Pancreas (tissue), 10 donors: ENCODE results near the gene C14orf132. TPM values are rescaled to one million over a fixed set of nuclear protein-coding genes. Genes with fewer than 3 reads are reported as not detected.

Experiments used
- ATAC-seq, 4 donors: fragments of 200-7000 bp; cut with Tn5 transposase; one replicate each; pipeline versions ENCODE4 v1.8.0 to v1.9.1; 2020; ENCODE audit warnings: mild to moderate bottlenecking in 4 of 4, moderate library complexity in 4 of 4
- DNase-seq, 6 donors: peaks; one replicate each; pipeline ENCODE4 v3.0.0-alpha.2; 2020
- FAIRE-seq: peaks from 2 replicates; lab custom pipeline; 2012; peaks lifted over from hg19 to GRCh38; lab: Jason Lieb, UNC
- H3K27ac ChIP-seq, 4 donors: fragments of 200-600 bp; sonication (generic); 1 replicate in 3 of 4; 2 replicates in 1 of 4; pipeline versions ENCODE4 v1.5.0 to v1.8.0; 2020
- H3K27me3 ChIP-seq, 4 donors: fragments of 200-600 bp; one replicate each; pipeline ENCODE4 v1.8.0; 2021
- H3K36me3 ChIP-seq, 3 donors: fragments of 200-600 bp; sonication (generic) in 1 of 3; one replicate each; pipeline versions ENCODE4 v1.5.0 to v1.8.0; 2020 to 2021
- H3K4me1 ChIP-seq, 3 donors: fragments of 200-600 bp; one replicate each; pipeline ENCODE4 v1.8.0; 2021
- H3K4me3 ChIP-seq, 4 donors: fragments of 200-600 bp; sonication (generic) in 2 of 4; one replicate each; pipeline versions ENCODE4 v1.5.0 to v1.8.0; 2020 to 2021
- H3K9me3 ChIP-seq, 4 donors: fragments of 200-600 bp; one replicate each; pipeline ENCODE4 v1.8.0; 2021
- WGBS, 2 donors: extraction: QIAGEN DNeasy Blood & Tissue Kit; methylation state at CpG; one replicate each; pipeline ENCODE4 v1.1.7; 2013; 5-methylcytosine and 5-hydroxymethylcytosine counted together
- intact Hi-C, 3 donors: fragments of 100-400 bp; cut with DNase I; formaldehyde crosslinking; loops; one replicate each; pipeline versions ENCODE4 v1.11.1 to v1.14.2; 2022
- polyA plus RNA-seq, 2 donors: library from polyadenylated mRNA; stranded (reverse); fragments of 200-250 nt; gene quantifications; one replicate each; pipeline ENCODE4 v1.2.3, GENCODE V29; 2013
- total RNA-seq, 6 donors: library from RNA; stranded (reverse); fragmentation: NEBNext Ultra II Directional in 4 of 6; extraction: Animal tissue kit (Norgen Biotek cat#: 25700) in 4 of 6; gene quantifications; one replicate each; pipeline versions ENCODE4 v1.2.1 to v1.2.4, GENCODE V29; 2021 to 2023
- TF ChIP-seq, protein P1 (sequence below), 4 donors: fragments of 200-600 bp; sonication (generic) in 3 of 4; IDR thresholded peaks; one replicate each; pipeline versions ENCODE4 v1.5.0 to v1.8.0; 2021; ENCODE audit warnings: antibody characterized with exemption in 4 of 4
- donor health status: healthy with polysubstance abuse.
- donor health status: DM: no; HTN: no; CAD: no; lungs with moderate emphysema.
- donor health status: DM: no; HTN: no; CAD: no.
- donor health status: control.
- donor health status: control.
- donor health status: Bipolar disorder and iron deficiency.
- donor health status: DM: yes; HTN: yes; CAD: no.
- donor health status: DM: no; HTN: no; CAD: no.
- donor health status: DM: no; HTN: no; CAD: no.
- donor health status: DM: yes; HTN: yes; CAD: no.

C14orf132 gene
- total and polyA plus RNA-seq, 8 donors: 1.5 to 11.7 (median 3.7) TPM

DNA sequence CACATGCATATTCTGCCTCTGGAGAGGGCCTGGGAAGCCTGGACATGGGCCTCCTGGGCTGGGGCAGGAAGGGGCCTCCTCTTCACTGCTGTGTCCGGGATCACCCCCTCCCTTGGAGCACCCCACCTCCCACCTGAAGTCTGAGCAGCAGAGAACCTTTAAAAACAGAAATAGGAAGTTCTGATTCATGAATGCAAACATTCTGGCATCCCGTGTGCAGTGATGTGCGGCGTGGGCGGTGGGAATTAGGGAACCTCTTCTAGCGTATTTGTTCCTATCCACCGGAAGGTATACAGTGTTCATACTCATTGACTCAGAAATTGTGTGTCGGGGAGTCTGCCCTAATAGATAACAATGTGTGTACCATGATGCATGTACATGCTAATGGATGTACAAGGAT lies 46.2 kb downstream of the C14orf132 start:
- TF ChIP-seq, protein P1, sequence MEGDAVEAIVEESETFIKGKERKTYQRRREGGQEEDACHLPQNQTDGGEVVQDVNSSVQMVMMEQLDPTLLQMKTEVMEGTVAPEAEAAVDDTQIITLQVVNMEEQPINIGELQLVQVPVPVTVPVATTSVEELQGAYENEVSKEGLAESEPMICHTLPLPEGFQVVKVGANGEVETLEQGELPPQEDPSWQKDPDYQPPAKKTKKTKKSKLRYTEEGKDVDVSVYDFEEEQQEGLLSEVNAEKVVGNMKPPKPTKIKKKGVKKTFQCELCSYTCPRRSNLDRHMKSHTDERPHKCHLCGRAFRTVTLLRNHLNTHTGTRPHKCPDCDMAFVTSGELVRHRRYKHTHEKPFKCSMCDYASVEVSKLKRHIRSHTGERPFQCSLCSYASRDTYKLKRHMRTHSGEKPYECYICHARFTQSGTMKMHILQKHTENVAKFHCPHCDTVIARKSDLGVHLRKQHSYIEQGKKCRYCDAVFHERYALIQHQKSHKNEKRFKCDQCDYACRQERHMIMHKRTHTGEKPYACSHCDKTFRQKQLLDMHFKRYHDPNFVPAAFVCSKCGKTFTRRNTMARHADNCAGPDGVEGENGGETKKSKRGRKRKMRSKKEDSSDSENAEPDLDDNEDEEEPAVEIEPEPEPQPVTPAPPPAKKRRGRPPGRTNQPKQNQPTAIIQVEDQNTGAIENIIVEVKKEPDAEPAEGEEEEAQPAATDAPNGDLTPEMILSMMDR (IDR thresholded peaks at IDR 0.05): no peak
- WGBS, 2 donors: 80 to 88% methylated on average over 8 of the region's 8 CpGs
- Histone ChIP-seq H3K4me3 (no peak overlapping the region), H3K27me3 (no peaks in the 10 kb centered on the region), H3K9me3 (no peaks in the 10 kb centered on the region), H3K36me3 (no peaks in the 10 kb centered on the region), H3K27ac (no peak overlapping the region), H3K4me1 (peaks cover 0 to 8% (median 0%) of the 10 kb centered on the region in 3 donors)
- FAIRE-seq: no peak
- ATAC-seq: no peak
- intact Hi-C loops: no loop called here
- peak in 1 of 6 donors; percentile 26 for DNase-seq

DNA sequence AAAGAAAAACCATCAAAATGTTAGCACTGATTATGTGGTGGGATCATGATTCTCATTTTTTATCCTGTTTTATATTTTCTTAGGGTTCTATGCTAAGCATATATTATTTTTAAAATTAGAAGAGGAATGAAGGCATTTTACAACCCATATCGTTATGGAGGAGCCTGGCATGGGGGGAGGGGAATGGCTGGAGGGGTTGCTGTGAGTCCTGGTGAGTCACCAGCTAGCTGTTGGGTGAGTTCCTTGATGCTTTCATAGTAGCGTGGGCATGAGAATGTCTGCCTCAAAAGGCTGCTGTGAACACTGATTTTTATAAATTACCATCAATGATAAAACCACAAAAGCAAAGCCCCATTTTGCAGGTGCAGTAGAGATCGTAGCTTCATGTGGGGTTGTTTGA lies 46.9 kb downstream of the C14orf132 start:
- FAIRE-seq (no peak), ATAC-seq (no peak), DNase-seq (peak in 1 of 6 donors; percentile 14)

DNA sequence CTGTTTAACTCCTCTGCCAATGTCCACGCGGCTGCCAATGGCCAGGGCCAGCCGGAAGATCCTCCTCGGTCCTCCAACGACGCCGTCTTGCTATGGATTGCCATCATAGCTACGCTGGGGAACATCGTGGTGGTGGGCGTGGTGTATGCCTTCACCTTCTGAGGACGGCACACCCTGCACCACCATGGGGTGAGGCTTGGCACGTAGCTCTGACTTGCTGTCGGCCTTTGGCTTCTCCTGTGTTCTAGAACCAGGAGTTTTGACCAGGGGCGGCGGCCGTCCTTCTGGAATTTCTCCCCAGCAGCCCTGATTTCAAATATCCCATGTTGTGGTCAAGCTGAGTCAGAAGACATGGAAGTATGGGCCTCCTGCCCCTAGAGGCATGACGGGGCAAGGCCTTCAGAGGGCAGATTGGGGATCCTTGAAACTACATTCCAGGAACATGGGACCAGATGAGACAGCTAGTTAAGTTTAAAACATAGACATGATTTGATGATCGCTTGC lies 47.5 kb downstream of the C14orf132 start:
- Histone ChIP-seq H3K27ac (no peak overlapping the region), H3K4me3 (no peak overlapping the region), H3K4me1 (peaks cover 0 to 8% (median 0%) of the 10 kb centered on the region in 3 donors), H3K36me3 (no peaks in the 10 kb centered on the region), H3K9me3 (no peaks in the 10 kb centered on the region), H3K27me3 (no peaks in the 10 kb centered on the region)
- FAIRE-seq (no peak), ATAC-seq (no peak), DNase-seq (peak in 1 of 6 donors; percentile 37)
- TF ChIP-seq, protein P1 (IDR thresholded peaks at IDR 0.05): no peak
- intact Hi-C loops: no loop called here
- WGBS, 2 donors: 88 to 94% methylated on average over 18 of the region's 18 CpGs

More for the DNA sequence above, 46.9 kb downstream of the C14orf132 start:
- Histone ChIP-seq H3K4me1 (peaks cover 0 to 8% (median 0%) of the 10 kb centered on the region in 3 donors), H3K4me3 (no peak overlapping the region), H3K9me3 (no peaks in the 10 kb centered on the region), H3K27me3 (no peaks in the 10 kb centered on the region), H3K27ac (no peak overlapping the region), H3K36me3 (no peaks in the 10 kb centered on the region)
- intact Hi-C loops: no loop called here
- TF ChIP-seq, protein P1 (IDR thresholded peaks at IDR 0.05): no peak
- WGBS, 2 donors: 62 to 67% methylated on average over 3 of the region's 3 CpGs

DNA sequence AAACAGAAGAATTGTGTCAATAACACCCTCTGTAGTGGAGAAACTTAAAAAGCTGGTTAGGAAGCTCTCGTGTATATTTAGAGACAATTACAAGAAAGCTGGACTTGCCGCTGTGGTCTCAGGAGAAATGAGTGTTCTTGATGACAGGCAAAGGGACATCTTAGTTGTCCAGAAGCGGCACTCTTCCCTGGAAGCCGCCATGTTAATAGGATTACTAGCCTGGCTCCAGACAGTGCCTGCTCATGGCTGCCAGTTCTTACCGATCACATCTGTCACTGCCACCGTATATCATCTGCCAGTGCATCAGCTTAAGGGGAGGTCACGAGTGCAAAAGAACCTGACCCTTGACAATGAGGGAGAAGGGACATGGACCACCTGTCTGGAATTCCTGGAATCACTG lies 48.9 kb downstream of the C14orf132 start:
- DNase-seq (no peak), ATAC-seq (no peak), FAIRE-seq (no peak)
- Histone ChIP-seq H3K4me3 (no peak overlapping the region), H3K4me1 (peaks cover 0 to 6% (median 0%) of the 10 kb centered on the region in 3 donors), H3K27ac (no peak overlapping the region), H3K9me3 (no peaks in the 10 kb centered on the region), H3K27me3 (no peaks in the 10 kb centered on the region), H3K36me3 (no peaks in the 10 kb centered on the region)
- TF ChIP-seq, protein P1 (IDR thresholded peaks at IDR 0.05): no peak
- intact Hi-C loops: no loop called here
- WGBS, 2 donors: 85 to 92% methylated on average over 7 of the region's 7 CpGs

DNA sequence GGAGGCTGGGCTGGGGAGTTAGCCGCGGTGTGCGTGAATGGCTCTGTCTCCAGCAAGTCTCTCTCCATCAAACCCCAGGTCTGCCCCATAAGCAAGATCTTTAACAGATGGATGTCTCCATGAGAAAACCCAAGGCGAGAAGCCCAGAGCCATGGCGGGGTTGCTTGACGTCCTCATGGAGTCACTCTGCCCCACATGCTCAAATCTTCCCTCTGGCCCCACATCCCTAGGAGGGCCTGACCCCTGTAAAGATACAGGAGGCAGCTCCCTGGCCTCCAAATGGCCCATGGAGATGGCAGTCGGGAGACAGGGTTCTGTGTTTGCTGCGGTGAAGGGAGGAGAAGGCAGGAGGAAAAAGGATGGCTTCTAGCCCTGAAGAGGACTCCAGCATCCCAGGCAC lies 49.3 kb downstream of the C14orf132 start:
- intact Hi-C loops: no loop called here
- no peak overlapping the region for H3K27ac ChIP-seq
- peaks cover 0 to 1% (median 0%) of the 10 kb centered on the region in 3 donors for H3K4me1 ChIP-seq
- FAIRE-seq: no peak
- WGBS, 2 donors: 83 to 92% methylated on average over 8 of the region's 8 CpGs
- TF ChIP-seq, protein P1 (IDR thresholded peaks at IDR 0.05): no peak
- no peak overlapping the region for H3K4me3 ChIP-seq
- no peaks in the 10 kb centered on the region for H3K9me3 ChIP-seq
- peak in 1 of 6 donors; percentile 28 for DNase-seq
- no peaks in the 10 kb centered on the region for H3K27me3 ChIP-seq
- no peaks in the 10 kb centered on the region for H3K36me3 ChIP-seq
- no peak for ATAC-seq
